Neural cell (in vitro differentiated cells): ENCODE results near the gene RAP2A. TPM values are rescaled to one million over a fixed set of nuclear protein-coding genes. Genes with fewer than 3 reads are reported as not detected.

Experiments used
- H2AFZ ChIP-seq: fragments of 200-600, 300-800 bp; sonication (generic), shearing (Covaris generic); 2 replicates; pipeline ENCODE4 v1.6.0; 2014; ENCODE audit warnings: low read depth, mild to moderate bottlenecking, antibody characterized with exemption, low read length, moderate library complexity
- H3F3A ChIP-seq: fragments of 200-600 bp; shearing (Covaris generic); 2 replicates; pipeline ENCODE4 v1.6.1; 2016; ENCODE audit warnings: mild to moderate bottlenecking, moderate library complexity, mixed read lengths, antibody characterized with exemption, low read length; ENCODE audit not compliant: insufficient read depth, poor library complexity, severe bottlenecking
- H3K27ac ChIP-seq: fragments of 200-600, 300-800 bp; sonication (generic), shearing (Covaris generic); 2 replicates; pipeline ENCODE4 v1.5.1; 2014; ENCODE audit warnings: mild to moderate bottlenecking, low read length, moderate library complexity
- H3K27me3 ChIP-seq: fragments of 300-800, 200-600 bp; sonication (generic), shearing (Covaris generic); 2 replicates; pipeline ENCODE4 v1.6.0; 2014; ENCODE audit warnings: mild to moderate bottlenecking, low read depth, low read length, moderate library complexity; ENCODE audit not compliant: insufficient read depth
- H3K36me3 ChIP-seq: fragments of 300-800, 200-600 bp; sonication (generic), shearing (Covaris generic); 2 replicates; pipeline ENCODE4 v1.5.1; 2014; ENCODE audit warnings: mild to moderate bottlenecking, antibody characterized with exemption, low read length, moderate library complexity; ENCODE audit not compliant: insufficient read depth
- H3K4me2 ChIP-seq: fragments of 300-800, 200-600 bp; sonication (generic), shearing (Covaris generic); 2 replicates; pipeline ENCODE4 v1.6.0; 2014; ENCODE audit warnings: mild to moderate bottlenecking, low read length
- H3K4me3 ChIP-seq: fragments of 300-800, 200-600 bp; sonication (generic), shearing (Covaris generic); 2 replicates; pipeline ENCODE4 v1.5.1; 2014; ENCODE audit warnings: mild to moderate bottlenecking, low read length, moderate library complexity
- H3K79me2 ChIP-seq: fragments of 200-600 bp; shearing (Covaris generic); replicated peaks from 2 replicates; pipeline ENCODE4 v1.6.0; 2014; ENCODE audit warnings: mild to moderate bottlenecking, low read length, moderate library complexity; ENCODE audit not compliant: insufficient read depth
- H3K9ac ChIP-seq: fragments of 300-800, 200-600 bp; sonication (generic), shearing (Covaris generic); 2 replicates; pipeline ENCODE4 v1.6.1; 2016; ENCODE audit warnings: mild to moderate bottlenecking, low read length, mixed read lengths
- H3K9me2 ChIP-seq: fragments of 200-600 bp; shearing (Covaris generic); 2 replicates; pipeline ENCODE4 v1.6.1; 2016; ENCODE audit warnings: mild to moderate bottlenecking, low read length, mixed read lengths; ENCODE audit not compliant: insufficient read depth
- H3K9me3 ChIP-seq: fragments of 200-600, 300-800 bp; sonication (generic), shearing (Covaris generic); 2 replicates; pipeline ENCODE4 v1.6.1; 2016; ENCODE audit warnings: mild to moderate bottlenecking, mixed run types, low read length, moderate library complexity, mixed read lengths
- H4K20me1 ChIP-seq: fragments of 200-600 bp; shearing (Covaris generic); 2 replicates; pipeline ENCODE4 v1.6.1; 2016; ENCODE audit warnings: mild to moderate bottlenecking, mixed run types; ENCODE audit not compliant: insufficient read depth
- EP300 ChIP-seq: fragments of 450-650 bp; conservative IDR thresholded peaks from 2 replicates; pipeline ENCODE4 v1.6.1; 2014; ENCODE audit warnings: antibody characterized with exemption, mild to moderate bottlenecking, moderate library complexity; ENCODE audit not compliant: poor library complexity, severe bottlenecking
- EZH2 ChIP-seq: fragments of 200-600, 300-800 bp; shearing (Covaris generic), sonication (generic); IDR thresholded peaks from 2 replicates; pipeline ENCODE4 v1.6.1; 2014; ENCODE audit warnings: antibody characterized with exemption, low read length, borderline replicate concordance, mild to moderate bottlenecking; ENCODE audit not compliant: insufficient read depth, poor library complexity, severe bottlenecking
- MXI1 ChIP-seq: fragments of 450-650 bp; conservative IDR thresholded peaks from 2 replicates; pipeline ENCODE4 v1.6.1; 2014; ENCODE audit warnings: antibody characterized with exemption, mild to moderate bottlenecking; ENCODE audit not compliant: poor library complexity, severe bottlenecking
- POLR2AphosphoS5 ChIP-seq: IDR thresholded peaks from 2 replicates; pipeline ENCODE4 v1.6.1; 2012
- RAD21 ChIP-seq: fragments of 450-650 bp; conservative IDR thresholded peaks from 2 replicates; pipeline ENCODE4 v1.6.1; 2014; ENCODE audit warnings: antibody characterized with exemption, mild to moderate bottlenecking, moderate library complexity
- SMC3 ChIP-seq: fragments of 450-650 bp; conservative IDR thresholded peaks from 2 replicates; pipeline ENCODE4 v1.6.1; 2014; ENCODE audit warnings: antibody characterized with exemption, mild to moderate bottlenecking, moderate library complexity; ENCODE audit not compliant: poor library complexity
- TAF1 ChIP-seq: IDR thresholded peaks from 2 replicates; pipeline ENCODE4 v1.6.1; 2012; ENCODE audit warnings: low read depth
- polyA plus RNA-seq: library from polyadenylated mRNA; depleted of rRNA; stranded (reverse); fragments of >200 nt; gene quantifications from 2 replicates; pipeline ENCODE4 v1.2.3, GENCODE V29; 2014
- TF ChIP-seq, protein P1 (sequence below): IDR thresholded peaks from 2 replicates; pipeline ENCODE4 v1.6.1; 2012; ENCODE audit warnings: borderline replicate concordance
- TF ChIP-seq, protein P2 (sequence below): fragments of 450-650 bp; IDR thresholded peaks from 2 replicates; pipeline ENCODE4 v1.5.1; 2014; ENCODE audit warnings: antibody characterized with exemption, mild to moderate bottlenecking, moderate library complexity; ENCODE audit not compliant: poor library complexity, severe bottlenecking

Gene RAP2A
- polyA plus RNA-seq, 1 donor from 2014 or later = 55.3 TPM

DNA sequence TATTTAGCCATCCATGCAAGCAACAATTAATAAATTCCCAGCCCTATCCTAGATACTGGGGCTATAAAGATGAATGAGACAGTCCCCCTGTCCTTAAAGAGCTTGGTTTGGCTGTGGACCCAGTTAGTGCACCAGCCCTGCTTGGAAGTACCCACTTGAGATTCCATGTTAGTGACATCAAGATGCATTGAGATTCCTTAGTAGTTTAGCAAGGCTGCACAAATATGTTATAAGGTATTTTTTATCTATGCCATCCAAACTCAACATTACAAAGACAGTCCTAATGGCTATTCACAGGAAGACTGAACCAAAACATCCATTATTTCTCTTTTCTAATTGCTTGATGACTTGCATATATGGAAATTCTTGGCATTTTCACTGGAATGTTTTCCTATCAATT is 48.8 kb upstream of the RAP2A start:
- TF ChIP-seq EP300 (no peak), EZH2 (no peak), RAD21 (no peak), MXI1 (no peak), POLR2AphosphoS5 (no peak), TAF1 (no peak), SMC3 (no peak)
- TF ChIP-seq, protein P1, sequence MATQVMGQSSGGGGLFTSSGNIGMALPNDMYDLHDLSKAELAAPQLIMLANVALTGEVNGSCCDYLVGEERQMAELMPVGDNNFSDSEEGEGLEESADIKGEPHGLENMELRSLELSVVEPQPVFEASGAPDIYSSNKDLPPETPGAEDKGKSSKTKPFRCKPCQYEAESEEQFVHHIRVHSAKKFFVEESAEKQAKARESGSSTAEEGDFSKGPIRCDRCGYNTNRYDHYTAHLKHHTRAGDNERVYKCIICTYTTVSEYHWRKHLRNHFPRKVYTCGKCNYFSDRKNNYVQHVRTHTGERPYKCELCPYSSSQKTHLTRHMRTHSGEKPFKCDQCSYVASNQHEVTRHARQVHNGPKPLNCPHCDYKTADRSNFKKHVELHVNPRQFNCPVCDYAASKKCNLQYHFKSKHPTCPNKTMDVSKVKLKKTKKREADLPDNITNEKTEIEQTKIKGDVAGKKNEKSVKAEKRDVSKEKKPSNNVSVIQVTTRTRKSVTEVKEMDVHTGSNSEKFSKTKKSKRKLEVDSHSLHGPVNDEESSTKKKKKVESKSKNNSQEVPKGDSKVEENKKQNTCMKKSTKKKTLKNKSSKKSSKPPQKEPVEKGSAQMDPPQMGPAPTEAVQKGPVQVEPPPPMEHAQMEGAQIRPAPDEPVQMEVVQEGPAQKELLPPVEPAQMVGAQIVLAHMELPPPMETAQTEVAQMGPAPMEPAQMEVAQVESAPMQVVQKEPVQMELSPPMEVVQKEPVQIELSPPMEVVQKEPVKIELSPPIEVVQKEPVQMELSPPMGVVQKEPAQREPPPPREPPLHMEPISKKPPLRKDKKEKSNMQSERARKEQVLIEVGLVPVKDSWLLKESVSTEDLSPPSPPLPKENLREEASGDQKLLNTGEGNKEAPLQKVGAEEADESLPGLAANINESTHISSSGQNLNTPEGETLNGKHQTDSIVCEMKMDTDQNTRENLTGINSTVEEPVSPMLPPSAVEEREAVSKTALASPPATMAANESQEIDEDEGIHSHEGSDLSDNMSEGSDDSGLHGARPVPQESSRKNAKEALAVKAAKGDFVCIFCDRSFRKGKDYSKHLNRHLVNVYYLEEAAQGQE = no peak
- TF ChIP-seq, protein P2, sequence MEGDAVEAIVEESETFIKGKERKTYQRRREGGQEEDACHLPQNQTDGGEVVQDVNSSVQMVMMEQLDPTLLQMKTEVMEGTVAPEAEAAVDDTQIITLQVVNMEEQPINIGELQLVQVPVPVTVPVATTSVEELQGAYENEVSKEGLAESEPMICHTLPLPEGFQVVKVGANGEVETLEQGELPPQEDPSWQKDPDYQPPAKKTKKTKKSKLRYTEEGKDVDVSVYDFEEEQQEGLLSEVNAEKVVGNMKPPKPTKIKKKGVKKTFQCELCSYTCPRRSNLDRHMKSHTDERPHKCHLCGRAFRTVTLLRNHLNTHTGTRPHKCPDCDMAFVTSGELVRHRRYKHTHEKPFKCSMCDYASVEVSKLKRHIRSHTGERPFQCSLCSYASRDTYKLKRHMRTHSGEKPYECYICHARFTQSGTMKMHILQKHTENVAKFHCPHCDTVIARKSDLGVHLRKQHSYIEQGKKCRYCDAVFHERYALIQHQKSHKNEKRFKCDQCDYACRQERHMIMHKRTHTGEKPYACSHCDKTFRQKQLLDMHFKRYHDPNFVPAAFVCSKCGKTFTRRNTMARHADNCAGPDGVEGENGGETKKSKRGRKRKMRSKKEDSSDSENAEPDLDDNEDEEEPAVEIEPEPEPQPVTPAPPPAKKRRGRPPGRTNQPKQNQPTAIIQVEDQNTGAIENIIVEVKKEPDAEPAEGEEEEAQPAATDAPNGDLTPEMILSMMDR = no peak
- Histone ChIP-seq H3K27me3 (no peaks in the 10 kb centered on the region), H3F3A (no peaks in the 10 kb centered on the region), H3K9me3 (no peaks in the 10 kb centered on the region), H3K4me2 (no peak overlapping the region), H4K20me1 (no peaks in the 10 kb centered on the region), H2AFZ (no peak overlapping the region), H3K27ac (no peak overlapping the region), H3K9ac (no peak overlapping the region), H3K4me3 (no peak overlapping the region), H3K79me2 (no peaks in the 10 kb centered on the region), H3K9me2 (no peaks in the 10 kb centered on the region), H3K36me3 (no peaks in the 10 kb centered on the region)

DNA sequence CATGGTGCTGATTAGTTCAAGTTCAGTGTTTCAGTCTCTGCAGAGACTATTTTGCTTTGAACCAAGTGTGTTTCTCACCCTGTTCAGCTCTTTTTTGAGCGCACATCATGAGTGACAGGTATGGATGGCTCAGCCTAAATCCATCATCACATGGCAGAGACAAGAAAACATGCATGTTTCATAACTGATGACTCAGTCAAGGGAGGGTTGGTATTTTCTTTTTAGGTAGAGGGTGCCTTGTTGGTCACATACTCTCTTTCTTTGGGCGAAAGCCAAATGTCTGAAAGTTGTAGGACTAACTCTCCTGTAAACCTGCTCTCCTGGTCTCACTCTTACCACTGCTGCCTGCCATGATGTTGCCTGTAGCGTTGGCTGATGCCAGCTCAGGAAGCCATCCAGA is 48.1 kb upstream of the RAP2A start:
- TF ChIP-seq EZH2 = no peak
- TF ChIP-seq, protein P2 = no peak
- TF ChIP-seq, protein P1 = no peak
- no peak for TF ChIP-seq EP300
- TF ChIP-seq SMC3 = no peak
- no peak for TF ChIP-seq POLR2AphosphoS5
- TF ChIP-seq RAD21 = no peak
- TF ChIP-seq TAF1 = no peak
- no peak for TF ChIP-seq MXI1
- H3K4me3 ChIP-seq = no peak overlapping the region
- H3K79me2 ChIP-seq = no peaks in the 10 kb centered on the region
- H3K9me3 ChIP-seq = no peaks in the 10 kb centered on the region
- no peak overlapping the region for H2AFZ ChIP-seq
- H4K20me1 ChIP-seq = no peaks in the 10 kb centered on the region
- H3K27me3 ChIP-seq = no peaks in the 10 kb centered on the region
- no peaks in the 10 kb centered on the region for H3K9me2 ChIP-seq
- H3K4me2 ChIP-seq = no peak overlapping the region
- H3F3A ChIP-seq = no peaks in the 10 kb centered on the region
- H3K9ac ChIP-seq = no peak overlapping the region
- no peak overlapping the region for H3K27ac ChIP-seq
- no peaks in the 10 kb centered on the region for H3K36me3 ChIP-seq
